NCI-H2107 treated with DMSO at 0.1 percent for 48 hours (cell line): ENCODE data around the gene PLD5.
A peak's percentile ranks its signal among the peaks of the same experiment; 100 is the strongest.
"Not testable (repeated sequence)": the region's sequence is repeated elsewhere in the genome, so short reads cannot be mapped to it uniquely, and the experiment has no call there.

Source experiments
- DNase-seq: peaks from one replicate; lab custom pipeline; 2025; ENCODE audit not compliant: unreplicated experiment; lab: John Stamatoyannopoulos, UW

The PLD5 gene

DNA sequence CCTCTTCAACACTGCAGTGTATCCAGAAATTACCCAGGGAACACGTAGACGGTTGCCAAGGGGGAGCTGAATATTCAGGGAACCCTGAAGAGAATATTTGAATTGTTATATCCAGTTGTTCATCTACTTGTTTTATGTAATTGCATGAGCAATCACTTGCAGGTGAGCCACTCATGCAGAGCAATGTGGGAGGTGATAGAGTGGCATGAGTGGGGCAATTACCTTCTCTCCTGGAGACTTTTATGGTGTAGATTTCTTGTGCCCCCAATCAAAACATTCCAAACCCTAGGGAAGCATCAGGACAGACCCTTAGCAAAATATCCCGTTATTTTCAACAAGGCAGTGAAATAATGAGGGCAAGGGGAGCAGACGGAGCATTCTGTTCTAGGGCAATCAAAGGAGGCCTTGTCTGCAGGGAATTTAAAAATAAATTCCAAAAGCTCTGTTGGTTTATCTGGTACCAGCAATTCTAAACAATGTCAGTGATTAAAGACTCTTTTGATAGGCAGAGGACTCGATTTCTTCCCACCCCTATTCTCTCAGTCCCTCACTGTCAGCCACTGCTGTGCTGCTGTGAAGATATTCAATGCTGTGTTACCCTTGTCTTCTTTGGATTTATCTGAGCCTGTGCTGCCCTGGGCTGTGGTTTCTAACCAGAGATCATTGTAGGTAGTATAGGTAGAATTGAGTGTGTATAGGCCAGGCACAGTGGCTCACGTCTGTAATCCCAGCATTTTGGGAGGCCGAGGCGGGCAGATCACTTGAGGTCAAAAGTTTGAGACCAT is 345.4 kb downstream of the PLD5 start:
- DNase-seq = peak; percentile 32

DNA sequence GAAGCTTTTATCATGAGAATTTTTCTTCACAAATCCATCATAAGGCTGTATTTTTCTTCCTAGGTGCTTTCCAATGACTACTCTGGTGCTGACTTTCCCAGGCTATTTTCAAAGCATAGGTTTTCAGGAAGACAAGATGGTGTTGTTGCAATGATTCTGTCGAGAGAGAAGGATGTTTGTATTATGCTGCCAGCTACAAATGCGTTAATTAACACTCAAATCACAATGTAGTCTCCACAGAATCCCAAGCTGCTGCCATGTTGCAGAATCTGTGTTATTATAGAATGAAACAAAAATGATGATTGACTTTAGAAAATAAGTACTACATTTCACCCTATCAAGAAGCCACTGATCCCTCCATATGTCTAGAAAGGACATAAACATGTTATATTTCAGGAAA is 346.1 kb downstream of the PLD5 start:
- DNase-seq = no peak

DNA sequence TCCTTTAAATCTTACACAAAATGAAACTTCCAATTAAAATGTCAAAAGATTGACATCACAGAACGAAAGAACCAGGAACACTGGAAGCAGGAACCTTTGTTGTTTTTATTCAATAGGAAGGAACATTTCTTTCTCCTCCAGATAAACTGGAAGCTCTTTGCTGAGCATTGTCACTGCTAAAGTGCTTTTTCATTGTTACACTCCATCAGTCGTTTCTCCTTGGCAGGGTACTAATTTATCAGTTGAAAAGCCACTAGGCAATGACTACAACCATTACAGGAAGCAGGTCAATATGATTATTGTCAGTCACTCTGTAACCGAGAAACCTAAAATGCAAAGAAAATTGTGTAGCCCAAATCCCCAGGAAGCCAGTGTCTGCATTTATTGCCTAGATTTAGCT is 362.4 kb downstream of the PLD5 start:
- DNase-seq = no peak

DNA sequence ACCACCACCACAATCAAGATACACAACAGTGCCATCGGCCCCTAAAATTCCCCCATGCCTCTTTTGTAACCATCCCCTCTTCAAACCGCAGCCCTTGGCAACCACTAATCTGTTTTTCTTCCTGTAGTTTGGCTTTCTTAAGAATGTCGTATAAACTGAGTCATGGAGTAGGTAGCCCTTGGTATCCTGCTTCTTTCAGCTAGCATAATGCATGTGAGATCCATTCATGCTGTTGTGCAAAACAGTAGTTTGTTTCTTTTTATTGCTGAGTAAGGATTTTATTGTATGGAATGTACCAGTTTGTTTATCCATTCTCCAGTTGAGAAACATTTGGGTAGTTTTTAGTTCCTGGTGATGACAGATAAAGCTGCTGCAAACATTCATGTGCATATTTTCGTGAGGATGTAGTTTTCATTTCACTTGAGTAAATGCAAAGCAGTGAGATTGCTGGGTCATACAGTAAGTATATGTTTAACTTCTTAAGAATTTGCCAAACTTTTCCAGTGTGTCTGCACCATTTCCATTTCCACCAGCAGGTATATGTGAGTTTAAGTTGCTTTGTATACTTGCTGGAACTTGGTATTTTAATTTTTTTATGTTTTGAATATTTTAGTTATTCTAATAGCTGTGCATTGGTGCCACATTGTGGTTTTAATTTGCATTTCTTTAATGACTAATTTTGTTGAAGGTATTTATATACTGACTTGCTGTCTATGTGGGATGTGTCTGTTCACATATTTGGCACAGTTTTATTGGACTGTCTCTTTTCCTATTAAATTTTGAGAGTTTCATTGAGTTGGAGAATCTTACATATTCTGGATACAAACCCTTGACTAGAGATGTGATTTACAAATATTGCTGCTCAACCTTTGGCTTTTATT is 377.2 kb downstream of the PLD5 start:
- no peak for DNase-seq

DNA sequence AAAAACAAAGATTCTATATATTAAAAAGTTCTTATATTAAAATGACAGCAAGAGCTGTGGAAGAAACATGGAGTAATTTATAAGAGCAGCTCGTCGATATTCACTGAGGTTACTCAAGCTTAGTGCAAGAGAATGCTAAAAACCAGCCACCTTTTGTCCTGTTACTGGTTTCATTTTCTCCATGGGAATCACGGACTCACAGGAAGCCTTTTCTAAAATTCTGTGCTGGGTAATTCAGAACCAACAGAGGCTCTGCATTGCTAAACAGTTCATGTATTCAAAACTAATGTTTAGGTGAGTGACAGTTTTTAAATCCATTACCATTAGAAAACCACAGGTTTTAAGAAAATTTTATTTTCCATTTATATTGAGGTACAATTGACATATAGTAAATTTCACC is 377.8 kb downstream of the PLD5 start:
- no peak for DNase-seq

DNA sequence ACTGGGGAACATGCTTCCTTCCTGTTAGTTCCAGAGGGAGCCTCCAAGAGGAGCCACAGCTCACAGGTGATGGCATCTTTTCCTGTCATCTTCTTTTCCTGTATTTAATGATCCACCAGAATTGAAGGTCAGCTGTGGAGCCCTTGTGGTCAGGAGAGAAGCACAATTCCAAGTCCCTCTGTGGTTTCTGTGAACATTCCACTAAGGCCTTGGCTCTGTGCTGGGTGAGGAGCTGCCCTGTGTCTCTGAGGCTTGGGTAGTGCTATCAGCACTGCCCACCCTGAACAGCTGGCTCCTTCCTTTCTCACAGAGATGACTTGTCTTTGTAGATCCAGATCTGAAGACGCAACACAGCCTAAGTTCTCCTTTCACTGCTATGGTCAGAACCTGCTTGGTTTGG is 383.7 kb downstream of the PLD5 start:
- DNase-seq = no peak

DNA sequence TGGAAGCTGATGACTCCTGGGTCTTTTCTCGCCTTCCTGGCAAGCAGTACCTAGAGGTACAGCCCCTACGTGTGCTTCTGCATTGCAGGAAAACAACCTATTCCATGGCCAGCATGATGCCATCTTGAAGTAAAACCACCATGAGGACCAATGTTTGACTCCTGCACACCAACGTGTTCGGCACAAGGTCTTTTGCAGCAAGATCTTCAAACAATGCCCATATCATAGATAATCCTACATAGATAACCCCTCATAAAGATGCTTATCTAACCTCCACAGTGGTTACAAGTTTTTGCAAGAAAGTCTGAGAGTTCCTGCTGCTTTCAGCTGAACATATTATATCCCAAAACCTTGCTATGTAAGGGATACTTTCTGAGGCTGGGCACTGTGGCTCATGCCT is 384.5 kb downstream of the PLD5 start:
- no peak for DNase-seq

DNA sequence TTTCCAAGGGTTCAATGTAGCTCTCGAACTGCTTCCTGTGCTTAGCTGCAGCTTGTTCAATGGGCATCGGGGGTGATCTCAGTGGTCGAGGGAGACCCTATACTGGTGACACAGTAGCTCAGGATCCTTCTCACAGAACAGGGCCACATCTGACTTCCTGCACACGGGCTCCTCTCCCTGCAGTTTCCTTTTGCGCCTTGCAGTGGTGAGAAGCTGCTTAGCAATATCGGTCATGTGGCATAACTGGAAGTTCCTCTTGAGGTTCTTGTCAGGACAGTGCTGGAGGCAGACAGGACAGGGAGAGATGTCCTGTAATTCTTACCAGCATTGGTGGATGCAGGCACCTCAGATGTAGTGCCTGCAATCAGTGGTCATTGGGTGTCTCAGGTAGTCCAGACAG is 385.1 kb downstream of the PLD5 start:
- no peak for DNase-seq

DNA sequence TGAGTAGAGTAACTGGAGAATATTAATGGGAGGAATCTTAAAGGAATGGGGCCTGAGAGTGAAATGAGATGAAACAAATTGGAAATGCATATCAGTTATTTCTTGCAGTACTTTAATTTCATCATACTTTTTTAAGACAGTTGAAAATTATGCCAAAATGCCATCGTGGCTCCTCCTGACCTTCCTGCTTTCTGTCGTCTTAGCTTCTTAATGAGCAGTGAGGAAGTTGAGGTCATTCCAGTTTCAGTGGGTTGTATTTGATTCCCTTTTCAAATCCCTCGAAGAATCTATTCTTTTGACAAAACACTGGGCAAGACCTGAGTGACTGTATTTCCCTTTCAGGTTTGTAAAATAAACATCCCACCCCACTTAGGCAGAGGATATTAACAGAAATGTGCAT is 390.7 kb downstream of the PLD5 start:
- no peak for DNase-seq

DNA sequence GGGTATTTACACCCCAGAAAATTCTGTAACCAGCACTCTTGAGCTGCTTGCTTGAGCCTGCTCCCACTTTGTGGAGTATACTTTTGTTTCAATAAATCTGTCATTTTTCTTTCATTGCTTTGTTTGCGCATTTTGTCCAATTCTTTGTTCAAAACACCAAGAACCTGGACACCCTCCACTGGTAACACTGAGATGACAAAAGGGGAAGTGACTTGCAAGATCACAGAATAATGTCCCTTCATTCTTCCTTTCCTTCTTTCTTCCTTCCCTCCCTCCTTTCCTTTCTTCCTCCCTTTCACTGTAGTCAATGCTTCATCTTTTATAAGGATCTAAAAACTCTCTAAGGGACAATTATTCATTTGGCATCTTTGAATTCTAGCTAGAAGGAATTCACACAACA is 391.1 kb downstream of the PLD5 start:
- DNase-seq = no peak

DNA sequence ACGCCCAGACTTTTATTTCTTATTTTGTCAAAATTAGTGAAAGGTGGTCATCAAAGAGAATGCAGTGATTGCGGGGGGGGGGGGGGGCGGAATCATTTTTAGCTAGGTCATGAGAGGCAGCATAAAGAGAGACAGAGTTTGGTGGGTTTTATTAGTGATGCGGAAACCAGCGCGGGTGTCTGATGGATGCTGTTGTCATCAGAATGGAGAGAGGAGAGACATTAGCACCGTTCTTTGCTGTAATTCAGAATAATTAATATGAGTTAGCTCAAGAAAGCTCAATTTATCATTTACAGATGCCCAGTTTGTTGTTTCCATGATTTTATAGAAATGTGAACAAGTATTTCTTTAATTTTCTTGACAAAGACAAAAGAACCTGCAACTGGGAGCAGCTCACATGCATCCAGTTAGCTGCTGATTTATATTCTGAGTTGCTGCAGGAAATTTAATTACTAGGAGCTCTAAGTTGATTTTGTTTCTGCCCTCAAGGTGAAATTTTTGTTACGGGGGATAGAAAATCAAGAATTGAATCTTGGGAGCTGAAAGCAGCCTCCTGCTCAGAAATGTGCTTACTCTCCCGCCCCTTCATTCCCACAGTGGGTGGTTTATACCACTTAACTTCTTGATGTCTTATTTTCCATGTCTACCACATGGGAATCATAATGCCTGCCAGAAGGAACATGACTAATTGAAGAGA is 392.2 kb downstream of the PLD5 start:
- no peak for DNase-seq

DNA sequence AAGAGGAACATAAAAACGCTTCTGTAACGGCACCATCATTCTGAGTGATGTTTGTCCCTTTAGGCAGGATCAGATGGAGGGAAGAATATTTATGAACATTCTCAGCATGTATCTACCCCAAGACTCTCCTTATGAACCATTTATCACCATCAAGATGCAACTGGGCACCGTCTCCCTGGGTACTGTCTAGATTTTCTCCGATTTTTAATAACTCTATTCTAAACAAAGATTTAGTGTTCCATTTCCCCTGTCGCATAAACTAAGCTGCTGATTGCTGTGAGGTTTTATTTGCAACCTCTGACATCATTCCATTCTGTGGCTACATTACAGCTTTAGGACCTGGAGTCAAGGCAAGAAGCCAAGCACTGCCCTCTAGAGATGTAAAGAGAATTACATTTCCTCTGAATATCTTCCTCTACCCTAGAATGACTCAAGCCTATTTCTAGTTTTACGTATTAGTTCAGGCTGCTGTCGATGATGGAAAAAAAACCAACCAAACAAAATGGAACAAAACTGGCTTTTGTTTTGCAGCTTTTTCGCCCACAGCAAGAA is 395.5 kb downstream of the PLD5 start:
- peak; percentile 71 for DNase-seq

DNA sequence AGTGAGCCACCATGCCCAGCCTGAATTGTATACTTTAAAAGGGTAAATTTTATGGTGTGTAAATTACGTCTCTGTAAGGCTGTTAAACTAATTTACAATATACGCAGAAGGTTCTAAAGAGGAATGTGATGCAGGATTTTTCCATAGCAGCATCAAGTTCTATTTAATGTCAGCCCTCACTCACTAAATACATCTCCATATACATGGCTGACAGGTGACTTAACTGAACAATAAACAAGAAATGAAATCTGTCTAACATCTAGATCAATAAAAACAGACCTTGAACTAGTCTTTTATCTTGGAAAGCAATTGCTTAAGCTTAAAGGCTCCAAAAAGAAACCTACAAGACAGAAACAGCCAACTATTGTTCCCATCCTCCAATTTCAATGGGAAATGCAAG is 404.1 kb downstream of the PLD5 start:
- no peak for DNase-seq

DNA sequence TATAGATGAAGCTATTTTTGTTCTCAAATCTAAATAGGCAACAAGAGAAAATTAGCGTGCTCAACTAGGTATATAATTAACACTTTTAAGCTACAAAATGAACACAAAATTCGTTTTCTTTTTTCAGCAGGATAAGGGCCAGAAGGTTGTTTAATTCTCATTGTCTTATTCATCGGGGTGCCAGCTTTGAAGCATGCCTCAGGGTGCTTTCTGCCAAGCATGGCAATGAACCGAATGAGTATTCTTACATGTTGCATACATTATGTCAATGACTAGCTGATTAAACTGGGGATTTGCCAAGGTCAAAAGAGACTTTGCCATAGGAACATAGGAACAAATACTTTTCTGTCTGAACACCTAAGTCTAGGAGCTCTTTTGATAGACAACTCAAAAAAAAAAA is 423.6 kb downstream of the PLD5 start:
- DNase-seq = no peak

DNA sequence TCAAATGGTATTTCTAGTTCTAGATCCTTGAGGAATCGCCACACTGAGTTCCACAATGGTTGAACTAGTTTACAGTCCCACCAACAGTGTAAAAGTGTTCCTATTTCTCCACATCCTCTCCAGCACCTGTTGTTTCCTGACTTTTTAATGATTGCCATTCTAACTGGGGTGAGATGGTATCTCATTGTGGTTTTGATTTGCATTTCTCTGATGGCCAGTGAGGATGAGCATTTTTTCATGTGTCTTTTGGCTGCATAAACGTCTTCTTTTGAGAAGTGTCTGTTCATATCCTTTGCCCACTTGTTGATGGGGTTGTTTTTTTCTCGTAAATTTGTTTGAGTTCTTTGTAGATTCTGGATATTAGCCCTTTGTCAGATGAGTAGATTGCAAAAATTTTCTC is 427.2 kb downstream of the PLD5 start:
- not testable (repeated sequence) for DNase-seq

DNA sequence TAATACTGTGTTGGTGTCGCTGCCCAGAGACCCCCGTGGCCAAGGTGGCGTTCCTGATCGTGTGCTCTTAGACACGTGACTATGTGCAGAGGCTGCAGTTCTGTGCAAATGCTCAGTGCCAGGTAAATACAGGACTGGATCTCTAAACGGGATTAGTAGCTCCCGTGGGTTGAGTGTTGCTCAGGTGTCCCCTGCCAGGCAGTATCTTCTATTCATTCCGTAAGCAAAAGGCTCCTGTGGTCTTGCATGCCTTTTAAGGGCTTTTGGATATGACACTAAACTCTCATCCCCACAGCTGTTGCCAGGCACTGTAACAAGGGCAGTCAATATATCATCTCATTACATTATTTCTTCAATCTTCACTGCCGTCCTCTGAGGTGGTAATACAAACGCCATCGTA is 431.4 kb downstream of the PLD5 start:
- no peak for DNase-seq

DNA sequence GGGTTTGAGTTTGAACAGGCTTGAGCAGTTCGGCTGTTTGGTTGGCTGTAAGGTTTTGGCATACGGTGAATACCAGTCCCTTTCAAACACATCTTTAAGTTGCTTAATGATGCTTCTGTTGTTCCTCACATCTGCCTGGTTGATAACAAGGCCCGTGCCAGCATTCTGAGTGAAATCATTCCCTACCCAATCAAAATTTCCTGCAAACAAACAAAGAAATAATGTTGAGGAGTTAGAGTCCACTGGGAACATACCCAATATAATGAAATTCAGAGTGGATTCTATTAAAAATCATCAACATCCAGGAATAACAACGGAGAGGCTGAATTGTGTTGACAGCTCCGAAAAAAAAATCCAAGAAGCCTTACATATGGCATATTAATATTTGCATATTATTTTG is 434.6 kb downstream of the PLD5 start:
- DNase-seq = no peak

DNA sequence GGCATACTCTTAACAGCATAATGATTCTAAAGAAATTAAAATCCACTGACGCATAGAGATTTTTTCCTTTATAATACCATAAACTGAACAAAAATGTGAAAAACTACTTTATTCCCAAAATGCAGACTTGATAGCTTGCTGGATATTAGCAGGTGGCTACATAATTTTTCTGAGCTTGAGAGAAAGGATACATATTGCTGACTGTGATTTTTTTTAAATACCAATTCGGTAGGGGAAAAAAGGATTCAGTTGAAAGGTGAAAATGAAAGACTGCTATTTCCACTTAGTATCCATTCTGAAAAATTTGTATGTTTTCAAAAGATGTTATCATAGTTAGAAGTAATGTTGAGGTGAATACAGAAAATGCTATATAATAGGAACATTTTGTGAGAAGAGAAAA is 435.6 kb downstream of the PLD5 start:
- no peak for DNase-seq

DNA sequence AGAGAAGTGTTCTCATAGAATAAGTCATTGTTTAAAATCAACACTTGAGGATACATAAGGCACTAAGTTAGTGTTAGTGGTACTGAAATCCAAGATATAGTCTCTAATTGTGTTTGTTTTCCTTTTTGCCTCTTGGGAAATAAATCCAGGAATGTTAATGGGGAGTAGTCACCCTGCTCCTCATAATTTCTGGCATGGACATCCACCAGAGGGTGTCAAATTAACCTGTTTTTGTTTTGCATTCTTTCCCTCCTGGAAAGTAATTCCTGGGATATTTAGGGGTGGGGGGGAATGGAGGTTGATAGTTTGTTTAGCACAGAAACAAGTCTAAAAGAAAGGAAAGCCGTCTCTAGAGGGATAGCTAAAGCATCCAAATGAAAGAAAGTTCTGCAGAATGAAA is 437.8 kb downstream of the PLD5 start:
- DNase-seq = no peak

DNA sequence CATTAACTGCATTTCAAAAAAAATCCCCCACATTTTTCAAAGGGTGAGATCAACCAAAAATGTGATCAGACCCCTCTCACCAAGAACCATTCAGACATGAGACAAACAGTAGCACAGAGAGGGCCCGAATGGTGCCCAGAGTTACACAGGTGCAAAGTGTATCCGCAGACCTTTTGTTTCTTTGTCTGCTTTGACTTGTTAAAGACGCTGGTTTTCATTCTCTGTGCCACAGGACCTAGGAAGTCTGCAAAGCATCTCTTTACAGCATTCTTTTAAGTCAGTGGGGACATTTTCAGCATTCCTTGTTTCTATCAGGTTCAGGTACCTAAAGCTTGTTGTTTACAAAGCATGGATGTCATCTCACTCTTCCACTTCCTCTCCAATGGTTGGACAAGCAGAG is 438.4 kb downstream of the PLD5 start:
- no peak for DNase-seq

DNA sequence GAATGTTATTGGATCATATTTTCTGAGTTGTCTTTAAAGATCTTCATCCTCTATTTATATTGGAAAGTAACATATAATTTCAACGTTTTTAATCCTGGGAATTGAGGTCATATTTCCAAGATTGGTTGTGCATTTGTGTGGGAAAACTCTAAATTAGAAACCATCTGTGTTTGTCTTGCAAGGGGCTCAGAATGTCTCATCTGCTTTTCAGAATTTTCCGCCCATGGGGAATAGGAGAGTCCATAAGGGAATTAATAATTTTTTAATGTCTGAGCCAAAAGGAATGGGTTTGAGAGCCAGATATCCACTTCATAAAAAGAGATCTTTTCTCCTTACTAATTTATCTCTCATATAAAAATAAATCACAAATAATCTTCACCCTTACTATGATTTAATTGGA is 440.8 kb downstream of the PLD5 start:
- DNase-seq = no peak

DNA sequence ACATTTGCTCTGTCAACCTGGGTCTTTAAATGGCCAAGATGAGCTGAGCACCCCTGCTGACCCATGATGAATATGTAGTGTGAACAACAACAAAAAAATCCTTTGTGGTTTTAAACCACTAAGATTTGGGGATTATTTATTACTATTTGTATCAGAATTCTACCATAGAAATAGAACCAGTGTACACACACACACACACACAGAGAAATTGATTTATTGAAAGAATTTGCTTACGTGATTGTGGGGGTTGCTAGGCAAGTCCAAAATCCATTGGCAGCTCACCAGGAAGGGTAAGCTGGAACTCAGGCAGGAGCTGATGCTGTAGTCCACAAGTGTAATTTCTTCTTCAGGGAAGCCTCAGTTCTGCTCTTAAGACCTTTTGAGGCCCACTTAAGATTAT is 443.1 kb downstream of the PLD5 start:
- no peak for DNase-seq
